HepG2 (cell line): ENCODE data around the gene KCNK6. TPM values are rescaled to one million over a fixed set of nuclear protein-coding genes. Genes with fewer than 3 reads are reported as not detected.

ENCODE experiments used
- ATAC-seq: fragments of 200-7000 bp; cut with Tn5 transposase; 3 replicates; pipeline ENCODE4 v1.9.1; 2020; ENCODE audit warnings: mild to moderate bottlenecking, moderate library complexity
- BruUV-seq: library from RNA; stranded (reverse); fragments of 400-500 nt; replicated peaks from 2 replicates; lab custom pipeline; 2021; lab: Mats Ljungman, UMichigan
- CTCF ChIA-PET: fragments of 300-600 bp; formaldehyde crosslinking; extraction: SDS; loops from one replicate; lab custom pipeline; 2021; ENCODE audit warnings: low total read pairs, inconsistent platforms, low intra/inter-chr PET ratio; lab: Yijun Ruan, JAX
- POLR2A ChIA-PET: fragments of 350-600 bp; sonication (Branson Sonifier 250); formaldehyde crosslinking; loops from one replicate; lab custom pipeline; 2020; ENCODE audit warnings: antibody characterized with exemption, inconsistent platforms; lab: Yijun Ruan, JAX
- DNase-seq: peaks from one replicate; pipeline ENCODE4 v3.0.0-alpha.2; 2015; ENCODE audit warnings: low spot score
- FAIRE-seq: peaks from 3 replicates; lab custom pipeline; 2011; peaks lifted over from hg19 to GRCh38; lab: Jason Lieb, UNC
- H2AFZ ChIP-seq: one replicate; pipeline ENCODE4 v1.6.1; 2011; ENCODE audit warnings: low read length, inconsistent platforms
- H3K27ac ChIP-seq: fragments of 300-600 bp; 3 replicates; pipeline ENCODE4 v1.8.0; 2011; ENCODE audit warnings: mixed run types, mild to moderate bottlenecking, mixed read lengths, low read length, inconsistent platforms; ENCODE audit not compliant: insufficient read depth; ENCODE audit errors: extremely low read length
- H3K27me3 ChIP-seq, 2 experiments: fragments of 200-600 bp in 1 of 2; 2 replicates in 1 of 2; 3 replicates in 1 of 2; pipeline versions ENCODE4 v1.6.0 to v1.8.0; 2011; ENCODE audit warnings: low read length in 2 of 2, mild to moderate bottlenecking in 2 of 2, moderate library complexity in 2 of 2, inconsistent platforms in 1 of 2; ENCODE audit not compliant: insufficient read depth in 2 of 2, control insufficient read depth in 1 of 2
- H3K36me3 ChIP-seq, 2 experiments: fragments of 200-600 bp in 1 of 2; replicated peaks in 1 of 2; 2 replicates in 1 of 2; 3 replicates in 1 of 2; pipeline versions ENCODE4 v1.5.1 to v1.8.0; 2011; ENCODE audit warnings: low read length in 2 of 2, inconsistent platforms in 1 of 2; ENCODE audit not compliant: insufficient read depth in 2 of 2, control insufficient read depth in 1 of 2
- H3K4me1 ChIP-seq: 2 replicates; pipeline ENCODE4 v1.5.1; 2012; ENCODE audit warnings: low read length, inconsistent platforms; ENCODE audit not compliant: insufficient read depth
- H3K4me2 ChIP-seq: 2 replicates; pipeline ENCODE4 v1.6.0; 2011; ENCODE audit warnings: low read depth, low read length, inconsistent platforms
- H3K4me3 ChIP-seq, 3 experiments: fragments of 200-600 bp in 1 of 3; sonication (generic), shearing (Covaris generic) in 1 of 3; replicated peaks in 1 of 3; 2 replicates each; pipeline ENCODE4 v1.5.1; 2011 to 2016; ENCODE audit warnings: low read length in 3 of 3, inconsistent platforms in 2 of 3, low read depth in 2 of 3, mild to moderate bottlenecking in 2 of 3, control low read depth in 1 of 3, mixed read lengths in 1 of 3; ENCODE audit not compliant: insufficient read depth in 1 of 3
- H3K79me2 ChIP-seq: one replicate; pipeline ENCODE4 v1.6.1; 2011; ENCODE audit warnings: low read length, inconsistent platforms; ENCODE audit not compliant: insufficient read depth
- H3K9ac ChIP-seq: 2 replicates; pipeline ENCODE4 v1.6.0; 2011; ENCODE audit warnings: mild to moderate bottlenecking, low read depth, low read length, inconsistent platforms; ENCODE audit not compliant: insufficient read depth
- H3K9me3 ChIP-seq: 2 replicates; pipeline ENCODE4 v1.5.1; 2012; ENCODE audit warnings: mild to moderate bottlenecking, low read length
- H4K20me1 ChIP-seq: 2 replicates; pipeline ENCODE4 v1.6.0; 2011; ENCODE audit warnings: inconsistent platforms, mild to moderate bottlenecking, low read length, moderate library complexity; ENCODE audit not compliant: insufficient read depth
- CEBPB ChIP-seq: IDR thresholded peaks from 2 replicates; pipeline ENCODE4 v1.6.1; 2011; ENCODE audit warnings: low read depth, low read length, improper control_type of control experiment, borderline replicate concordance
- FOXP1 ChIP-seq, 2 experiments: fragments of 450-650 bp in 1 of 2; IDR thresholded peaks; 2 replicates each; pipeline ENCODE4 v1.6.1; 2017 to 2018; ENCODE audit warnings: antibody characterized with exemption in 1 of 2
- HNF4A ChIP-seq: sonication (generic); formaldehyde crosslinking; IDR thresholded peaks from 2 replicates; pipeline ENCODE4 v1.4.0; 2020; ENCODE audit warnings: missing genetic modification reagents
- MTA3 ChIP-seq: sonication (generic); formaldehyde crosslinking; IDR thresholded peaks from 2 replicates; pipeline ENCODE4 v1.4.0; 2020; ENCODE audit warnings: missing genetic modification reagents
- ZBTB21 ChIP-seq: sonication (generic); formaldehyde crosslinking; IDR thresholded peaks from 2 replicates; pipeline ENCODE4 v1.4.0; 2020; ENCODE audit warnings: missing genetic modification reagents
- ZNF235 ChIP-seq: sonication (generic); formaldehyde crosslinking; IDR thresholded peaks from 2 replicates; pipeline ENCODE4 v1.8.1; 2023; ENCODE audit warnings: mild to moderate bottlenecking, missing genetic modification reagents, borderline replicate concordance
- ZNF253 ChIP-seq: sonication (generic); formaldehyde crosslinking; IDR thresholded peaks from 2 replicates; pipeline ENCODE4 v1.8.0; 2022; ENCODE audit warnings: mild to moderate bottlenecking, missing genetic modification reagents, borderline replicate concordance
- ZNF431 ChIP-seq: sonication (generic); formaldehyde crosslinking; IDR thresholded peaks from 2 replicates; pipeline ENCODE4 v1.9.0; 2022; ENCODE audit warnings: missing genetic modification reagents, low read depth, mild to moderate bottlenecking, borderline replicate concordance
- ZNF557 ChIP-seq: sonication (generic); formaldehyde crosslinking; IDR thresholded peaks from 2 replicates; pipeline ENCODE4 v1.4.0; 2020; ENCODE audit warnings: missing genetic modification reagents
- WGBS: methylation state at CpG from one replicate; pipeline ENCODE4 v1.1.6; 2017; ENCODE audit warnings: low lambda C conversion rate; 5-methylcytosine and 5-hydroxymethylcytosine counted together
- in situ Hi-C: cut with HindIII; loops from 2 replicates; pipeline ENCODE4 v1.10.0; 2017; ENCODE audit warnings: low pct_unique_long_range_greater_than_20kb; ENCODE audit not compliant: extremely low pct_ligation_motif_present
- intact Hi-C: fragments of 100-400 bp; cut with micrococcal nuclease; formaldehyde crosslinking; loops from one replicate; pipeline ENCODE4 v1.10.0; 2022; ENCODE audit not compliant: unreplicated experiment
- polyA plus RNA-seq, 8 experiments: library from polyadenylated mRNA; depleted of rRNA in 3 of 8; stranded (reverse) in 7 of 8; unstranded in 1 of 8; fragments of >200 nt; fragmentation: Illumina TruSeq in 4 of 8; extraction: Trizol in 4 of 8; gene quantifications; 2 replicates each; pipeline versions ENCODE4 v1.2.1 to v1.2.3, GENCODE V29; 2011 to 2016; ENCODE audit warnings: low read depth in 4 of 8, missing spikeins in 1 of 8, mixed read lengths in 1 of 8; ENCODE audit not compliant: insufficient read depth in 1 of 8
- total RNA-seq, 5 experiments: library from RNA; depleted of rRNA; stranded (reverse); fragments of >200 nt; fragmentation: Illumina TruSeq; extraction: Trizol; gene quantifications; 2 replicates each; pipeline ENCODE4 v1.2.3, GENCODE V29; 2016; ENCODE audit warnings: low read depth in 1 of 5
- TF ChIP-seq, protein P1 (sequence below): sonication (generic); formaldehyde crosslinking; IDR thresholded peaks from 2 replicates; pipeline ENCODE4 v1.5.1; 2020; ENCODE audit warnings: missing genetic modification reagents, mild to moderate bottlenecking, borderline replicate concordance
- TF ChIP-seq, protein P2 (sequence below): sonication (generic); formaldehyde crosslinking; IDR thresholded peaks from 2 replicates; pipeline ENCODE4 v1.4.0; 2020; ENCODE audit warnings: missing genetic modification reagents

Gene KCNK6
- total and polyA plus RNA-seq, 2 of the 13 experiments (the other 11 are each of a cell fraction or from before 2014, with no cell fraction given) = 0.03 TPM; not detected in 1

DNA sequence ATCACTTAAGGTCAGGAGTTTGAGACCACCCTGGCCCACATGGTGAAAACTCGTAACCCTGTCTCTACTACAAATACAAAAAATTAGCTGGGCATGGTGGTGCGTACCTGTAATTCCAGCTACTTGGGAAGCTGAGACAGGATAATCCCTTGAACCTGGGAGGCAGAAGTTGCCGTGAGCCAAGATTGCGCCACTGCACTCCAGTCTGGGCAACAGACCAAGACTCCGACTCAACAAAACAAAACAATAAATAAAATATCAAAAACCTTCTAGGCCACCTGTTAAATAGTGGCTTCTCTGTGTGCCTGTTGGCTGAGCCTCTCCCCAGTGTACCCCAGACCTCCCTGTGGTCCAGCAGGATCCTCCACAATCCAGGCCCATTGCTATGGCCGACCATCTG, 51.4 kb downstream of the KCNK6 start:
- in situ Hi-C loops (no loop called here), intact Hi-C loops (no loop called here)
- no peak for ATAC-seq
- Histone ChIP-seq H3K4me1 (peaks cover 35% of the 10 kb centered on the region), H3K27me3 (no peaks in the 10 kb centered on the region; a peak in 1 of 5 replicates), H3K4me3 (no peak overlapping the region), H3K36me3 (0 out of 5 replicates have a peak, but pooled peaks cover 0 to under 1% of the 10 kb centered on the region in 2 experiments), H3K9me3 (no peaks in the 10 kb centered on the region), H2AFZ (no peak overlapping the region), H3K9ac (no peak overlapping the region), H3K27ac (no peak overlapping the region), H3K4me2 (no peak overlapping the region), H4K20me1 (no peaks in the 10 kb centered on the region; the same call in 1 of the 2 replicates), H3K79me2 (peaks cover 12% of the 10 kb centered on the region)
- DNase-seq = no peak
- no peak for FAIRE-seq
- ChIA-PET POLR2A (no interaction called here), CTCF (no interaction called here)
- TF ChIP-seq ZNF235 = no peak
- TF ChIP-seq ZNF431 = no peak
- TF ChIP-seq ZNF557 (CRISPR knock-in tag) = no peak
- TF ChIP-seq MTA3 (CRISPR knock-in tag) = no peak
- no peak for TF ChIP-seq FOXP1 (IDR thresholded peaks at IDR 0.05)
- TF ChIP-seq FOXP1 (CRISPR knock-in tag; IDR thresholded peaks at IDR 0.05) = no peak
- TF ChIP-seq ZBTB21 (CRISPR knock-in tag) = no peak
- TF ChIP-seq CEBPB = no peak
- TF ChIP-seq HNF4A = no peak
- no peak for TF ChIP-seq ZNF253 (CRISPR knock-in tag)
- TF ChIP-seq, protein P1, sequence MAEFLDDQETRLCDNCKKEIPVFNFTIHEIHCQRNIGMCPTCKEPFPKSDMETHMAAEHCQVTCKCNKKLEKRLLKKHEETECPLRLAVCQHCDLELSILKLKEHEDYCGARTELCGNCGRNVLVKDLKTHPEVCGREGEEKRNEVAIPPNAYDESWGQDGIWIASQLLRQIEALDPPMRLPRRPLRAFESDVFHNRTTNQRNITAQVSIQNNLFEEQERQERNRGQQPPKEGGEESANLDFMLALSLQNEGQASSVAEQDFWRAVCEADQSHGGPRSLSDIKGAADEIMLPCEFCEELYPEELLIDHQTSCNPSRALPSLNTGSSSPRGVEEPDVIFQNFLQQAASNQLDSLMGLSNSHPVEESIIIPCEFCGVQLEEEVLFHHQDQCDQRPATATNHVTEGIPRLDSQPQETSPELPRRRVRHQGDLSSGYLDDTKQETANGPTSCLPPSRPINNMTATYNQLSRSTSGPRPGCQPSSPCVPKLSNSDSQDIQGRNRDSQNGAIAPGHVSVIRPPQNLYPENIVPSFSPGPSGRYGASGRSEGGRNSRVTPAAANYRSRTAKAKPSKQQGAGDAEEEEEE (CRISPR knock-in tag) = no peak
- TF ChIP-seq, protein P2, sequence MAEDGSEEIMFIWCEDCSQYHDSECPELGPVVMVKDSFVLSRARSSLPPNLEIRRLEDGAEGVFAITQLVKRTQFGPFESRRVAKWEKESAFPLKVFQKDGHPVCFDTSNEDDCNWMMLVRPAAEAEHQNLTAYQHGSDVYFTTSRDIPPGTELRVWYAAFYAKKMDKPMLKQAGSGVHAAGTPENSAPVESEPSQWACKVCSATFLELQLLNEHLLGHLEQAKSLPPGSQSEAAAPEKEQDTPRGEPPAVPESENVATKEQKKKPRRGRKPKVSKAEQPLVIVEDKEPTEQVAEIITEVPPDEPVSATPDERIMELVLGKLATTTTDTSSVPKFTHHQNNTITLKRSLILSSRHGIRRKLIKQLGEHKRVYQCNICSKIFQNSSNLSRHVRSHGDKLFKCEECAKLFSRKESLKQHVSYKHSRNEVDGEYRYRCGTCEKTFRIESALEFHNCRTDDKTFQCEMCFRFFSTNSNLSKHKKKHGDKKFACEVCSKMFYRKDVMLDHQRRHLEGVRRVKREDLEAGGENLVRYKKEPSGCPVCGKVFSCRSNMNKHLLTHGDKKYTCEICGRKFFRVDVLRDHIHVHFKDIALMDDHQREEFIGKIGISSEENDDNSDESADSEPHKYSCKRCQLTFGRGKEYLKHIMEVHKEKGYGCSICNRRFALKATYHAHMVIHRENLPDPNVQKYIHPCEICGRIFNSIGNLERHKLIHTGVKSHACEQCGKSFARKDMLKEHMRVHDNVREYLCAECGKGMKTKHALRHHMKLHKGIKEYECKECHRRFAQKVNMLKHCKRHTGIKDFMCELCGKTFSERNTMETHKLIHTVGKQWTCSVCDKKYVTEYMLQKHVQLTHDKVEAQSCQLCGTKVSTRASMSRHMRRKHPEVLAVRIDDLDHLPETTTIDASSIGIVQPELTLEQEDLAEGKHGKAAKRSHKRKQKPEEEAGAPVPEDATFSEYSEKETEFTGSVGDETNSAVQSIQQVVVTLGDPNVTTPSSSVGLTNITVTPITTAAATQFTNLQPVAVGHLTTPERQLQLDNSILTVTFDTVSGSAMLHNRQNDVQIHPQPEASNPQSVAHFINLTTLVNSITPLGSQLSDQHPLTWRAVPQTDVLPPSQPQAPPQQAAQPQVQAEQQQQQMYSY (CRISPR knock-in tag) = no peak
- no TSS peak for BruUV-seq
- WGBS = 55% methylated on average over 5 of the region's 6 CpGs
